ENCODE results near the gene COX8A. TPM values are rescaled to one million over a fixed set of nuclear protein-coding genes. Genes with fewer than 3 reads are reported as not detected.

The COX8A gene
- total and polyA plus RNA-seq, 9 of the 15 experiments (the other 6 are each of a cell fraction or from before 2014, with no cell fraction given): 274 to 1,206 (median 526) TPM

DNA sequence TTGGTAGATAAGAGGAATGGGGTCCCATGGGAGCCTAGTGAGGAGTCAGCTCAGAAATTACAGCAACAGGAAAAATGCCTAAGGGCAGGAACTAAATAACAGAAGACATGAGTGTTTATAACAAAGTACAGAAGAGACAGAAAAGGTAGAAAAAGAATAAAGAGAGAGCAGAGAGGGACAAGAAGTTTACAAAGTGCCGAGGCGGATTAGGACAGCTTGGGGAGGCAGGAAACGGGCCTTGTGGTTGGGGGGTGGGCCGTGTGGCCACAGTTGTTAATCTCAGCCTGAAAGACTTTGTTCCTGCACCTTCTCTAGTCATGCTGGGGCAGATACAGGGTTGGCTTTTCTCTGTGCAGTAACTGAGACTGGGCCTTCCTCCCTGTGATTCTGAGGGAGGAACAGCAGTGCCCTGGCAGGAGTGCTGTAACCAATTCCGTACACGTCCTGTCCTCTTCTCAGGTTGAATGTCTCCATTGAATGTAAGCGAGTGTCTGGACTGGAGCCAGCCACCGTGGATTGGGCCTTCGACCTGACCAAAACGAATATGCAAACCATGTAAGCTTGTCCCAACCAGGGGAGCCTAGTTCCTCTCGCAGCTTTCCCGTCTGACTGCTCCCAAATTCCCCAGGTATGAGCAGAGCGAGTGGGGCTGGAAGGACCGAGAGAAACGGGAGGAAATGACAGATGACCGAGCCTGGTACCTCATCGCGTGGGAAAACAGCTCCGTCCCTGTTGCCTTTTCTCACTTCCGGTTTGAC is 22.5 kb upstream of the COX8A start (continued):
- no peak for TF ChIP-seq U2AF2 (optimal IDR thresholded peaks at IDR 0.05; ENCODE audit: low read depth, low read length)

DNA sequence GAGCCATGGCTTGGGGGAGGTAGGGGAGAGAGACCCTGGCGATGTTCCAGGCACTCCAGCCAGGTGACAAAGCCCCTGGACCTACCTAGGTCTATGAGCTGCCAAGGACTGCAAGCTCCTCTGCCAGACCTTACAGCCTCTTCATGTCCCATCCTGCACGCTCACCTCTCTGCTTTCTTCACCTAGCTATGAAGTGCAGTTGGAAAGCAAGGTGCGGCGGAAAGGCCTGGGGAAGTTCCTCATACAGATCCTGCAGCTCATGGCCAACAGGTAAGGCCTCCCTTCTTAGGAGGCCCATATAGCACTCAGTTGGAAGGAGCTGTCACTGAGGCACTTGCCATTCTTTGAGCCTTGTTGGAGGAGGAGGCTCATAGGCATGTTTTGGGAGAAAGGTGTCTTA is 21.9 kb upstream of the COX8A start:
- Histone ChIP-seq H4K20me1 (replicated peaks; ENCODE audit: control insufficient read depth, insufficient read depth, low read length) (no peaks in the 10 kb centered on the region; the same call in 1 of the 2 replicates), H3K27ac (ENCODE audit: extremely low read depth, low read depth, low read length) (no peak overlapping the region), H3K27me3 (ENCODE audit: control insufficient read depth in 2 of 2, insufficient read depth in 2 of 2, low read length in 2 of 2) (no peaks in the 10 kb centered on the region), H3K9ac (ENCODE audit: insufficient read depth in 1 of 2, low read depth in 2 of 2, low read length in 2 of 2) (no peak overlapping the region), H2AFZ (ENCODE audit: low read depth, low read length) (no peak overlapping the region), H3K79me2 (ENCODE audit: control insufficient read depth, insufficient read depth, low read length) (no peaks in the 10 kb centered on the region), H3K36me3 (ENCODE audit: control insufficient read depth, insufficient read depth, low read length) (peaks cover 85% of the 10 kb centered on the region), H3K4me1 (replicated peaks in 1 of 2; ENCODE audit: control insufficient read depth in 2 of 2, insufficient read depth in 2 of 2, low read length in 2 of 2) (peaks cover 0 to under 1% of the 10 kb centered on the region in 2 experiments; a peak in 1 of 5 replicates), H3K9me1 (ENCODE audit: control insufficient read depth, insufficient read depth, low read length) (no peaks in the 10 kb centered on the region), H3K9me3 (replicated peaks; ENCODE audit: control insufficient read depth, insufficient read depth, low read depth, low read length) (no peaks in the 10 kb centered on the region), H3K4me2 (ENCODE audit: insufficient read depth, low read length) (no peak overlapping the region), H3K4me3 (no peak overlapping the region)
- no peak for DNase-seq (ENCODE audit: extremely low read depth in 1 of 4, low spot score in 3 of 4)
- BruUV-seq (replicated peaks): no TSS peak
- CTCF ChIA-PET (ENCODE audit: low intra/inter-chr PET ratio): no interaction called here
- 100% methylated on average over 4 of the region's 4 CpGs for WGBS (ENCODE audit: insufficient coverage, low coverage, missing lambda C conversion rate)
- POLR2A ChIA-PET: interaction anchor here (0.5 to 1.9 kb wide), 5 partner anchors 9 to 125 kb away, joined by 3 to 9 read pairs (median 4); partner anchors contain the start of gene COX8A
- intact Hi-C loops (cut with micrococcal nuclease) (no loop called here), in situ Hi-C loops (cut with MboI) (no loop called here)
- ATAC-seq: no peak
- no peak for FAIRE-seq
- TF ChIP-seq KLF6 (CRISPR knock-in tag; IDR thresholded peaks at IDR 0.05; ENCODE audit: borderline replicate concordance) (no peak), TRIM24 (IDR thresholded peaks at IDR 0.05) (no peak), HBP1 (CRISPR knock-in tag; IDR thresholded peaks at IDR 0.05) (no peak), ZC3H8 (IDR thresholded peaks at IDR 0.05) (no peak), TCF3 (CRISPR knock-in tag; IDR thresholded peaks at IDR 0.05) (no peak), TOE1 (IDR thresholded peaks at IDR 0.05; ENCODE audit: borderline replicate concordance) (no peak), TOE1 (CRISPR knock-in tag; IDR thresholded peaks at IDR 0.05; ENCODE audit: borderline replicate concordance, low read depth) (no peak), ASH1L (IDR thresholded peaks at IDR 0.05; ENCODE audit: borderline replicate concordance, low read depth, partially characterized antibody) (no peak), SMAD4 (CRISPR knock-in tag; conservative IDR thresholded peaks at IDR 0.05) (no peak), ZNF644 (tag; IDR thresholded peaks at IDR 0.05; ENCODE audit: low read depth) (no peak), TEAD1 (CRISPR knock-in tag; IDR thresholded peaks at IDR 0.05) (no peak), HNRNPL (IDR thresholded peaks at IDR 0.05; ENCODE audit: low read depth, low read length) (no peak)
- TF ChIP-seq, protein P1, sequence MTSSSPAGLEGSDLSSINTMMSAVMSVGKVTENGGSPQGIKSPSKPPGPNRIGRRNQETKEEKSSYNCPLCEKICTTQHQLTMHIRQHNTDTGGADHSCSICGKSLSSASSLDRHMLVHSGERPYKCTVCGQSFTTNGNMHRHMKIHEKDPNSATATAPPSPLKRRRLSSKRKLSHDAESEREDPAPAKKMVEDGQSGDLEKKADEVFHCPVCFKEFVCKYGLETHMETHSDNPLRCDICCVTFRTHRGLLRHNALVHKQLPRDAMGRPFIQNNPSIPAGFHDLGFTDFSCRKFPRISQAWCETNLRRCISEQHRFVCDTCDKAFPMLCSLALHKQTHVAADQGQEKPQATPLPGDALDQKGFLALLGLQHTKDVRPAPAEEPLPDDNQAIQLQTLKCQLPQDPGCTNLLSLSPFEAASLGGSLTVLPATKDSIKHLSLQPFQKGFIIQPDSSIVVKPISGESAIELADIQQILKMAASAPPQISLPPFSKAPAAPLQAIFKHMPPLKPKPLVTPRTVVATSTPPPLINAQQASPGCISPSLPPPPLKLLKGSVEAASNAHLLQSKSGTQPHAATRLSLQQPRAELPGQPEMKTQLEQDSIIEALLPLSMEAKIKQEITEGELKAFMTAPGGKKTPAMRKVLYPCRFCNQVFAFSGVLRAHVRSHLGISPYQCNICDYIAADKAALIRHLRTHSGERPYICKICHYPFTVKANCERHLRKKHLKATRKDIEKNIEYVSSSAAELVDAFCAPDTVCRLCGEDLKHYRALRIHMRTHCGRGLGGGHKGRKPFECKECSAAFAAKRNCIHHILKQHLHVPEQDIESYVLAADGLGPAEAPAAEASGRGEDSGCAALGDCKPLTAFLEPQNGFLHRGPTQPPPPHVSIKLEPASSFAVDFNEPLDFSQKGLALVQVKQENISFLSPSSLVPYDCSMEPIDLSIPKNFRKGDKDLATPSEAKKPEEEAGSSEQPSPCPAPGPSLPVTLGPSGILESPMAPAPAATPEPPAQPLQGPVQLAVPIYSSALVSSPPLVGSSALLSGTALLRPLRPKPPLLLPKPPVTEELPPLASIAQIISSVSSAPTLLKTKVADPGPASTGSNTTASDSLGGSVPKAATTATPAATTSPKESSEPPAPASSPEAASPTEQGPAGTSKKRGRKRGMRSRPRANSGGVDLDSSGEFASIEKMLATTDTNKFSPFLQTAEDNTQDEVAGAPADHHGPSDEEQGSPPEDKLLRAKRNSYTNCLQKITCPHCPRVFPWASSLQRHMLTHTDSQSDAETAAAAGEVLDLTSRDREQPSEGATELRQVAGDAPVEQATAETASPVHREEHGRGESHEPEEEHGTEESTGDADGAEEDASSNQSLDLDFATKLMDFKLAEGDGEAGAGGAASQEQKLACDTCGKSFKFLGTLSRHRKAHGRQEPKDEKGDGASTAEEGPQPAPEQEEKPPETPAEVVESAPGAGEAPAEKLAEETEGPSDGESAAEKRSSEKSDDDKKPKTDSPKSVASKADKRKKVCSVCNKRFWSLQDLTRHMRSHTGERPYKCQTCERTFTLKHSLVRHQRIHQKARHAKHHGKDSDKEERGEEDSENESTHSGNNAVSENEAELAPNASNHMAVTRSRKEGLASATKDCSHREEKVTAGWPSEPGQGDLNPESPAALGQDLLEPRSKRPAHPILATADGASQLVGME (CRISPR knock-in tag; IDR thresholded peaks at IDR 0.05): no peak

All from K562 (cell line).